IPS-18c (cell line): Measurements from ENCODE around the gene CACNA1I.

Experiments
- H3K4me3 ChIP-seq: 2 replicates; pipeline ENCODE4 v1.7.0; 2013; ENCODE audit warnings: low read depth, mild to moderate bottlenecking, low read length, moderate library complexity; ENCODE audit not compliant: insufficient read depth
- H3K9me3 ChIP-seq: one replicate; pipeline ENCODE4 v1.6.1; 2013; ENCODE audit warnings: mild to moderate bottlenecking, low read length, moderate library complexity; ENCODE audit not compliant: control insufficient read depth, insufficient read depth

The CACNA1I gene

GRCh38 chr22:39706376-39707140 lies 136.0 kb downstream of the CACNA1I start:
- Histone ChIP-seq H3K4me3 (no peak overlapping the region), H3K9me3 (no peaks in the 10 kb centered on the region)

- Histone ChIP-seq H3K9me3 (no peaks in the 10 kb centered on the region), H3K4me3 (no peak overlapping the region)
These were observed 136.8 kb downstream of the CACNA1I start for GRCh38 chr22:39707351-39707750.

- Histone ChIP-seq H3K4me3 (no peak overlapping the region), H3K9me3 (no peaks in the 10 kb centered on the region)
These were observed 137.3 kb downstream of the CACNA1I start for GRCh38 chr22:39707816-39708215.

GRCh38 chr22:39710380-39711150 lies 140.0 kb downstream of the CACNA1I start:
- Histone ChIP-seq H3K4me3 (no peak overlapping the region), H3K9me3 (no peaks in the 10 kb centered on the region)

GRCh38 chr22:39712081-39712480 lies 141.5 kb downstream of the CACNA1I start:
- Histone ChIP-seq H3K9me3 (no peaks in the 10 kb centered on the region), H3K4me3 (no peak overlapping the region)

GRCh38 chr22:39712751-39713525 lies 142.4 kb downstream of the CACNA1I start:
- H3K4me3 ChIP-seq = no peak overlapping the region
- no peaks in the 10 kb centered on the region for H3K9me3 ChIP-seq

- Histone ChIP-seq H3K4me3 (no peak overlapping the region), H3K9me3 (no peaks in the 10 kb centered on the region)
These were observed 143.3 kb downstream of the CACNA1I start for GRCh38 chr22:39713799-39714290.

GRCh38 chr22:39714321-39714720 lies 143.8 kb downstream of the CACNA1I start:
- Histone ChIP-seq H3K4me3 (no peak overlapping the region), H3K9me3 (no peaks in the 10 kb centered on the region)

- no peaks in the 10 kb centered on the region for H3K9me3 ChIP-seq
- no peak overlapping the region for H3K4me3 ChIP-seq
These were observed 145.4 kb downstream of the CACNA1I start for GRCh38 chr22:39715778-39716495.

- Histone ChIP-seq H3K9me3 (no peaks in the 10 kb centered on the region), H3K4me3 (no peak overlapping the region)
These were observed 146.0 kb downstream of the CACNA1I start for GRCh38 chr22:39716534-39716933.

- no peaks in the 10 kb centered on the region for H3K9me3 ChIP-seq
- H3K4me3 ChIP-seq = no peak overlapping the region
These were observed 146.5 kb downstream of the CACNA1I start for GRCh38 chr22:39717099-39717498.

GRCh38 chr22:39718206-39718605 lies 147.7 kb downstream of the CACNA1I start:
- Histone ChIP-seq H3K9me3 (no peaks in the 10 kb centered on the region), H3K4me3 (no peak overlapping the region)

- Histone ChIP-seq H3K9me3 (no peaks in the 10 kb centered on the region), H3K4me3 (no peak overlapping the region)
These were observed 148.4 kb downstream of the CACNA1I start for GRCh38 chr22:39718921-39719475.

- Histone ChIP-seq H3K9me3 (no peaks in the 10 kb centered on the region), H3K4me3 (no peak overlapping the region)
These were observed 149.3 kb downstream of the CACNA1I start for GRCh38 chr22:39719559-39720450.

- Histone ChIP-seq H3K4me3 (no peak overlapping the region), H3K9me3 (no peaks in the 10 kb centered on the region)
These were observed 150.9 kb downstream of the CACNA1I start for GRCh38 chr22:39721206-39722031.
